GM11168 (cell line): Measurements from ENCODE around the gene SORCS2.

Source experiments
- in situ Hi-C: fragments of 300-500 bp; cut with MboI; formaldehyde crosslinking; loops from one replicate; pipeline ENCODE4 v1.12.0; 2022; ENCODE audit warnings: low sequenced_read_pairs; ENCODE audit not compliant: unreplicated experiment

Gene SORCS2

DNA sequence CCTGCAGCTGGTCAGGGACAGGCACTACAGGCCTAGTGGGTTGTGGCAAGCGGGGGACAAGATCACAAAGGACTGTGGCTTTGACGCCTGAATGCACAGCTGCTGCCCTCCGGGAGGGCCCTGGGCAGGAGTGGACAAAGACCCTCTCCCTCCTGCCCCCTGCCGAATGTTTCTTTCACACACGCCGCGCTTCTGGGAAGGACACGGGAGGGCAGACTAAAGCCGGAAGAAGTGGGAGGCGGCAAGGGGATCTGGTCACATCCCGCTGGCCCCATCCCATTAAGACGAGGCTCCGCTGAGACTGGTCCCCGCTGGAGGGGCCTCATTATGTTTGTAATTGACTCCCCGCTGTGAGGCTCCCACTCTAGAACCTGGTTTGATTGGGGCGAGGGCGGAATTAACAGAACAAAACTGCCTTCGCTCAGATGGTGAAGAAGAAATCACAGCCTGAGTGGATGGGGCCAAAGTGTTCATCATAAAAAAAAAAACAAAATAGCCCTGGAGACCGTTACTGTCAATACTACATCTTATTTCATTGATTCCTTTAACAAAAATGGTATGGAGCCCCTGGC lies 280.2 kb downstream of the SORCS2 start:
- in situ Hi-C loops: no loop called here

DNA sequence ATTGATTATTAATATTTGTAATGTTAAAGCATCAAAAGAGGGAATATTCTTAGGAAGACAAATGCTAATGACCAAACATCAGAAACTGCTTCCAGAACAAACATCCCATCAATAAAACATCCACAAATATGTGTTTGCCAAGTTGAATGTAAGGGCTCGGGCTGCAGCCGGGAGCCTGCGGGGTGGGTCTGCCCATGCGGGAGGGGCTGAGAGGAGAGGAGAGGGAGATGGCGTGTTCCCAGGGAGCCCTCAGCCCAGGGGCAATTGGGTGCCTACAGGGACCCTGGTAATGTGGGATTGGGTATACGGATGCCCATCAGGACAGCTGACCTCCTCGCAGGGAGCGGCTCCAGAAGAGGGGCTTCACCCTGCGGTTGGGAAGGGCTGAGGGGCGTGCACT lies 280.7 kb downstream of the SORCS2 start:
- in situ Hi-C loops: no loop called here

DNA sequence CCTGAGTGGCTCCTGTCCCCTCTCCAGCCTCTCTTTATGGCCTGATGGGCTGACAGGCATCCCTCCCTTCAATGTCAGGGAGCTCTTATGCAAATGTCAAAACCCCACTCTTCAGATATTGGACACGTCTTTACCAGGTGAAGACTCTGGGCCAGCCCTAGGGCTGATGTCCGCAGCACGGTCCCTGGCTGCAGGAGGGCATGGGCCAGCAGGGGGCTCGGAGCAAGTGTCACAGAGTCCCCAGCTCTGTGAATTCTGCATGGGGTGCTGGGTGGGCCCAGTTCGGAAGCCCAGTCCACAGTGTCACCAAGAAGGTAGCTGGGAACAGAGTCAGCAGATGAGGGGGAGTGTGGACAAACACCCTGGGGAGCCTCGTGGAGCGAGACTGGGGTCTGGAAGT lies 282.0 kb downstream of the SORCS2 start:
- in situ Hi-C loops: no loop called here

GRCh38 chr4:7475207-7475606 lies 282.9 kb downstream of the SORCS2 start:
- in situ Hi-C loops: no loop called here

DNA sequence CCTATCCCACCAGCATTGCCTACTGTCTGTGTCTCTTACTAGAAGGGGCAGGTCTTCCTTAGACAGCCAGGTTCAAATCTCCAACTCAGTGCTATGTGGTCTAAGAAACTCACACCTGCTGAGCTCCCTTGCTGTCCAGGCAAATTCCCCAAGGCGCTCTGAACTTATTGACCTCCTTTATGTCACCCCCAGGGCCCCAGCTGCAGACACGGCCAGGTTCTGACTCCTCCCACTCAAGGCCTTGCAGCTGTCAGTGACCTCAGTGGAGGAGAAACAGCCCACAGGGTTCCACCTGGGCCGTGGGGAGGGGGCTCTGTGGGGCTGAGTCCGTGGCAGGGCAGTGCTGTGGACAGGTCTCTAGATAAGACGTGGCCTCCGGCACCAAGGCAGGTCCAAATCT lies 284.5 kb downstream of the SORCS2 start:
- in situ Hi-C loops: no loop called here

- in situ Hi-C loops: no loop called here
These were observed 285.4 kb downstream of the SORCS2 start for GRCh38 chr4:7477695-7478094.

GRCh38 chr4:7478665-7479064 lies 286.3 kb downstream of the SORCS2 start:
- in situ Hi-C loops: no loop called here

GRCh38 chr4:7480423-7480822 lies 288.1 kb downstream of the SORCS2 start:
- in situ Hi-C loops: no loop called here

GRCh38 chr4:7481227-7481626 lies 288.9 kb downstream of the SORCS2 start:
- in situ Hi-C loops: no loop called here

DNA sequence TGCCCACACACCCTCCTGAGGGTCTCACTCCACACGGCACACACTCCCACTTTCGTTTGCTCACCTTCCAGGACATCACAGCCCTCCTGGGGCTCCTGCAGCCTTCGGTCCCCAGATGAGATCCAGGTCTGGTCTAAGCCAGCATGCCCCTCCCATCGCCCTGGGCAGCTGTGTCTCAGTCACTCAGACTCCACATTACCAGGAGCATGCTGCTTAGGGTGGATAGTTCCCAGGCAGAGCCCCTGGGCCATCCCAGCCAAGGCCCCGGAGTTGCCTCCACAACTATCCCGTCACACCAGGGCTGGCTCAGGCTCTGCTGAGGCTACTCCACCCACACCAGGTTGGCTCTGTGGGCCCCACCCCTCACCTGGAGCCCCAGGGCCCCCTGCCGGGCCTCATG lies 292.8 kb downstream of the SORCS2 start:
- in situ Hi-C loops: no loop called here

DNA sequence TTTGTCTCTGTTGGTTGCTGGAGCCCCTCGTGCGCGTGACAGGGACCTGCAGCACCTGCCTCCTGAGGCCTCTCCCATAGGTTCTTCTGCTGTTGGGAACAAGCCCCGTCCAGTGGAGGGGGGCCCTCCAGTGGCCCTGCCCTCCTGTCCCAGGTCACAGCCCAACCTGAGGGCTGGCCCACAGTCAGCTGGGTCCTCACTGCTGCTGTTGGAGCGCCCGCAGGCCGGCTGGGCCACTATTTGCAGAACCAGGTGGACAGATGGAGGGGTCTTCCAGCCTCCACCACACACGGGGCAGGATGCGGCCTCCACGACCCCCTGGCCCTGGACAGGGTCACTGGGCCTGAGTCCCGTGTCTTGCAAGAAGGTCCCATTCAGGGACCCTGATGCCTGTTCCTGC lies 293.8 kb downstream of the SORCS2 start:
- in situ Hi-C loops: no loop called here

- in situ Hi-C loops: no loop called here
These were observed 295.2 kb downstream of the SORCS2 start for GRCh38 chr4:7487502-7487901.

GRCh38 chr4:7487998-7488671 lies 295.8 kb downstream of the SORCS2 start:
- in situ Hi-C loops: no loop called here

DNA sequence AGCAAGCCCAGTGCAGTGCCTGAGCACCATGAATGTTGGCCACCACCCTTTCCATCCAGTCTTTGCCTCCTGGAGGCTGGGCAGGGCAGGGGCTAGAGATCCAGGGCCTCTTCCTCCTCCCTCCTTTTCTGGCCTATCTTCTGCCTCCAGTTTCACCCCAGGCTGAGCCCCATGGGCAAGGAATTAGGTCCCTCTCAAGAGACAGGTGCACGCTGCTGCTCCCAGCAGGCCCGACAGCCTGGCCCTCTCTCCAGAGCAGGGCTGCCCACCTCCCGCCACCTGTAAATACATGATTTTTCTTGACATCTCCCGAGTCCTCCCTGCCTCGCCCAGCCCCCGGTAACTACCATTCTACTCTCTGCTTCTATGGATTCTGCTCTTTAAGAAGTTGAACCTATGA lies 299.6 kb downstream of the SORCS2 start:
- in situ Hi-C loops: no loop called here

DNA sequence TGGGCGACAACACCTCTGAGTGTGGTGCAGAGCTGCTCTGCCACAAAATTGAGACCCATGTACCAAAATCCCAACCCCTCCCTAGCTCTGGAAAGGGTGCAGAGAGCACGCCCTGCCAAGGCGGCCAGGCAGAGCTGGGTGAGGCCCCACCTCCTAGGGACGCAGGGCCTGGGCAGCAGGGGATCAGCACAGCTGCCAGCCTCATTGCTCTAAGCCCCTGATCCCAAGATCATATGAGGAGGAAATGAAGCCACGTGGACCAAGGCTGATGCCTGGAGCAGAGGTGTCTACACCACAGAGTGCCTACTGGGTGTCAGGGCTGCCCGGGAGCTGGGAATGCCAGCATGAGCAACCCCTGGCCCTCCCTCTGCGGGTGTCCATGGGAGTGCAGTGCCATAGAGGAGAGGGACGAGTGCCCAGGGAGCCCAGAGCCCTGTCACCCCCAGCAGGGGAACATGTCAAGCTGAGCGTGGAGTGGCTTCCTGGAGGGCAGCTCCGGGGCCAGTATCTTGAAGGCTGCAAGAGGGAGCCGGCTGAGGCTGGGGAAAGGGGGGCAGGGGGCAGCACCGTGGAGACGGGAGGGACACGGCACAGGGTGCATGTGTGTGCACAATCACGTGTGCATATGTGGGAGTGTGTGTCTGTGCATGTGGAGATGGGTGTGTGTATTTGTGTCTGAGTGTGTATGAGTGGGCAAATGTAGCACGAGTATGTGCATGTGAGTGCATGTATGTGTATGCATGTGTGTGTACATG lies 306.3 kb downstream of the SORCS2 start:
- in situ Hi-C loops: no loop called here

DNA sequence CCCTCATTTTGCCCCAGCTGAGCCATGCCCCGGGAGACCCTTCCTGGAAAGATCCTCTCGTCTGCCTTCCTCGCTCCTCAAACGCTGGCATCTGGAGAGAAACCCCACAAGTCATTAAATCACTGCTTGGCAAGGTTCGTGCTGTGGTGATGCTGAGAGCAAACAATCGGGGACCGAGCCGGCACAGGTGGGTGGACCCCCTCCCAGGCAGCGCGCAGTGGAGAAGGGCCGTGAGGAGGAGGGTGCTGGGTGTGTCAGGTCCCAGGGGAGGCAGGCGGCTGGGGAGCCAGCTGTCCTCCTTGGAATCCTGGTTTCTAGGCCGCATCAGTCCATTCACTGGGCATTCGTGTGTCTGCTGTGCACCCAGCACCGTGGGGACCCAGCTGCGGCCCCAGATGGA lies 307.3 kb downstream of the SORCS2 start:
- in situ Hi-C loops: no loop called here

GRCh38 chr4:7500404-7500803 lies 308.1 kb downstream of the SORCS2 start:
- in situ Hi-C loops: no loop called here

GRCh38 chr4:7501314-7501713 lies 309.0 kb downstream of the SORCS2 start:
- in situ Hi-C loops: no loop called here

DNA sequence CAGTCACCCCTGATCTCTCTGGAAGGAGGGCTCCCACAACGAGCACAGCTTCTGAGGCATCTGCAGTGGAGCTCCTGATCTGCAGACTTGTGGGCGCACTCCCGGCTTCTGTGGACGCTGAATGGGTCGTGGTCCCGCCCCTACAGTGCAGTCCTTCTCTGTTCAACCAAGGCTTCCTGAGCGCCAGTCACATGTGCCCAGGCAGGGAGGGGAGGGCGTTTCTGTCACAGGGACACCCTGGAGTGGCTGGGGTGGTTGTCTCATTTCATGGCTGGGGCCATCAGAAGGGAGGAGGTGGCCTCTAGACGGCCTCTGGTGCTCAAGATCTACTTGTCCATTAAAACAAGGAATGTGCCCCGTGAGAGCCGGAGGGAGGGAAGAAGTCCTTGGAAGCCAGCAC lies 309.5 kb downstream of the SORCS2 start:
- in situ Hi-C loops: no loop called here

DNA sequence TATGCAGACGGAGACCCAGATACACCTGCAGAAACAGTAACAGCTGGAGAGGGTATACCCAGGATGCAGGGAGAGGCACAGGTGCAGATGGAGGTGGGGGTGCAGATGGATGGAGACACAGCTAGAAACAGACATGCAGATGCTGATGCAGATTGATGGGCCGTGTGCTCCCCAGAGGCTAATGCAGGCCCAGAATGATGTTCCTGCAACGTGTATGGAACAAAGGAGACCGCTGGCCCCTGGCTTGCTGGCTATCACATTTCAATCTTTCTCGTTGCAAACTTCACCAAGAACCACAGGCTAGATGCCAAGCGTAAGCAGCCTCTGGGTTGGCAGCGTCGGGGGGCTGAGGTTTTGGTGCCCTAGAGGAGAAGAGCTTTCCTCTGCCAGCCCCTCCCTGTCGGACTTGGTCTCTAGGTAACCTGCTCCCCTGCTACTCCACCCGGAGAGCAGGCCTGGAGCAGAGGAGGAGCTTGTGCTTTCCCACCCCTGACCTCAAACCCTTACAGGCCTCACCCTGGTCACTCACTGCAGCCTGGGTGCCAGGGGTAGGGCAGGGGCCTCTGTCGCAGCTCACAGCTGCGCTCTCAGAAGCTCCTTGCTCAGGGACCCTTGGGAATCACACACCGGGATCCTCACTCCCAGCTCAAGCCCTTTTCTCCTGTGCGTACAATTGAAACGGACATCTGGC lies 311.4 kb downstream of the SORCS2 start:
- in situ Hi-C loops: no loop called here
